ENCODE results near the gene SAE1. TPM values are rescaled to one million over a fixed set of nuclear protein-coding genes. Genes with fewer than 3 reads are reported as not detected.

The SAE1 gene
- total RNA-seq, 4 donors from 2014 or later, result 27.3 to 85.4 (median 51.8) TPM

DNA sequence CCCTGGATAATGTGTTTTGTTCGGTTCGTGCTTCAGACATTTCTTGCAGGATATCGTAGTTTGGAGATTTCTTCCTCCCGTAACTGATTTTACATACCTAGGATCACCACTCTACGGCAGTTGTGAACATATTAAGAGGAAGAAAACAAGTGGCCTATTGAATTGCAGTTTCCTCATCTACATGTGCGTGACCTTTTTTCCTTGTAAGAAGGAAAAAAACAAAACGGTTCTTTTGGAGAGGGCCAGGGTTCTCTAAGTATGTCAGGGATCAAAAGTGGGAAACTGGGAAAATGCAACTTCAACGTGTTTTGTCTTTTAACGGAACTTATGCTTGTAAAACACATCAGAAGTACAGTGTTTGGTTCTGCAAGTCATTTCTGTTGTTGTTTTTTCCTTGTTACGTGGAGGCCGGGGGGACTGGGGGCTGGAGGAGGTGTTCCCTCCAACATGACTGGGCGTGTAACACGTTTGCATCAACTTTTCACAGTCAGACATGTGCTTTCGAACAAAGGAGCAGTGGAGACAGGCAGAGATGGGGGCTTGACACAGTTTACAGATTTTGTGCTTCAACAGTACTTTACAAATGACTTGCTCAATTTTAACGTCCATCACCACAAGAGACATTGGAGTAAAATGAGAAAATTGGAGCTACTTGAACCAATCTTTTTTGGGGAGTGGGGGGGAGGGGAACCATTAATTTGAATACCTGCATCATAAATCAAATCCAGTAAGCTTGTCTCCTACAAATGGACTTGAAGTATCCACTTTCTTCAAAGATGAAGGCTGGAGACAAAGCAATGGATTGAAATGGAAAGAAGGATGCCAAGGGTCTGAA, 20.9 kb upstream of the SAE1 start:
- in situ Hi-C loops (cut with MboI; ENCODE audit: low pct_ligation_motif_present in 1 of 4, low pct_unique_long_range_greater_than_20kb in 1 of 4, low sequenced_read_pairs in 3 of 4) (no loop called here), intact Hi-C loops (cut with DNase I; ENCODE audit: low total_unique reads) (loop anchor here (10.0 kb wide), 1 partner anchor 275 kb away; no protein-coding TSS in a partner anchor)
- peak; percentile 10 for TF ChIP-seq POLR2A (IDR thresholded peaks at IDR 0.05)
- no peak for TF ChIP-seq CTCF (IDR thresholded peaks at IDR 0.05)
- peak in 2 of 3 donors; percentile 6 to 10 for TF ChIP-seq POLR2AphosphoS5 (IDR thresholded peaks at IDR 0.05)
- TF ChIP-seq EP300 (IDR thresholded peaks at IDR 0.05; ENCODE audit: low read depth), result no peak
- no peaks in the 10 kb centered on the region for H3K27me3 ChIP-seq
- WGBS, 2 donors (ENCODE audit: low coverage in 1 of 2), result 1 to 5% methylated on average over 13 to 15 of the region's 15 CpGs
- H3K4me3 ChIP-seq, result peak overlapping the region in 3 of 4 donors; percentile 73 to 96 (median 93)
- peaks cover 37 to 58% (median 53%) of the 10 kb centered on the region in 4 donors for H3K4me1 ChIP-seq
- peak overlapping the region; percentile 97 to 100 (median 100) for H3K27ac ChIP-seq
- peak; percentile 56 for DNase-seq
- no peaks in the 10 kb centered on the region for H3K36me3 ChIP-seq
- H3K9me3 ChIP-seq, result no peaks in the 10 kb centered on the region

DNA sequence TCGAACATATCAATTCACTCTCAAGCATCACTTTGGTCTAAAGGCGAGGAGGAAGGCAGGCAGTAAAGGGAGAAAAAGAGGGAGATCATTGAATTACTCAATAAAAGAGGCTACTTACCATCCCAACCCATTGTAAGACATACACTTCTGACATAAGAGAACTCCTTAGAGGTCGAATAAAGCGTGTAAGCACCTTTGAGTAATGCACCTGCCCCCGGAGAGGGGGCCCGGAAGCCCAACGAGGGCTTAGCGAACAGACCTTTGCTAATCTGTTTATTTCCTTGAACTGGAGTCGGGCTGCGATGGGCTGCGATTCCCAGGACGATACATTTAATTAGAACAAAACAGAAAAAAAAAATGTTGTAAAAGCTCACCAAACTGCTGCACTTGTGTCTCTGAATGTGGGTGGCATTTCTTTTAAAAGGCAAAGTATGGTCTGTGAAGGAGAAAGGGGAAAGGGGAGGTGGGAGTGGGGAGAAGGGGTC, 20.1 kb upstream of the SAE1 start:
- Histone ChIP-seq H3K4me3 (peak overlapping the region; percentile 73 to 96 (median 94)), H3K4me1 (peaks cover 37 to 57% (median 53%) of the 10 kb centered on the region in 4 donors), H3K27me3 (no peaks in the 10 kb centered on the region), H3K9me3 (no peaks in the 10 kb centered on the region), H3K27ac (peak overlapping the region; percentile 97 to 100 (median 100)), H3K36me3 (no peaks in the 10 kb centered on the region)
- DNase-seq, result no peak
- in situ Hi-C loops (cut with MboI; ENCODE audit: low pct_ligation_motif_present in 1 of 4, low pct_unique_long_range_greater_than_20kb in 1 of 4, low sequenced_read_pairs in 3 of 4), result no loop called here
- TF ChIP-seq POLR2AphosphoS5 (IDR thresholded peaks at IDR 0.05) (peak in 2 of 3 donors; percentile 22 to 42), POLR2A (IDR thresholded peaks at IDR 0.05) (peak; percentile 53), EP300 (IDR thresholded peaks at IDR 0.05; ENCODE audit: low read depth) (no peak), CTCF (IDR thresholded peaks at IDR 0.05) (no peak)
- 1 to 2% methylated on average over 10 to 12 of the region's 12 CpGs for WGBS, 2 donors (ENCODE audit: low coverage in 1 of 2)
- intact Hi-C loops (cut with DNase I; ENCODE audit: low total_unique reads), result no loop called here

DNA sequence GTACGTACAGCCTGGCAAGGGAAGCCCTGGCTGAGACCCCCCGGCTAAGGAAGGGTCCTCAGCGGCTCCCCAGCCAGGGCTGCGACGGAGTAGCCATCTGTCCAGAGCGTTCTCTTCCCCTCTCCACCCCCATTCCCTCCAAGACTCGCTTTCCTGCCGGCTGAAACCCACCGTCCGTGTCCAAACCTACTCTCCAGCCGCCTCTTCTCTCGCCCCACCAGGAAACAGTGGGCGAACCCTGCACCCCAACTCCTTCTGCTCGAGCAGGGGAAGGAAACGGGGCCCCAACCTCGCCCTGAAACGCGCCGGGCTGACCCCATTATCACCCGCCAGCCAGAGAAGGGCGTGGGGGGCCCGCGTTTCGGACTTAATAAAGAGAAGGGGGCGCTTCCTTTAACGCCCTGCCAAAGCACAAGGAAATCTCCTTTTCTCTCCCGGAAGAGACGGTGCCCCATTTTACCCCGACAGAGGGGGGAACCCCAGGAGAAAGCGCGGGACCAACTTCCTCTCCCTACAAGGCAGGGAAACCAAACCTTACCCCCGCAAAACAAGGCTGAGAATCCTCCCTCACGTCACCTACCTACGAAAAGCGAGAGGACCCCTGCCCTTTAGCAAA, 19.5 kb upstream of the SAE1 start:
- in situ Hi-C loops (cut with MboI; ENCODE audit: low pct_ligation_motif_present in 1 of 4, low pct_unique_long_range_greater_than_20kb in 1 of 4, low sequenced_read_pairs in 3 of 4), result no loop called here
- intact Hi-C loops (cut with DNase I; ENCODE audit: low total_unique reads), result no loop called here

More for the DNA sequence above, 19.5 kb upstream of the SAE1 start:
- TF ChIP-seq POLR2A (IDR thresholded peaks at IDR 0.05) (no peak), EP300 (IDR thresholded peaks at IDR 0.05; ENCODE audit: low read depth) (no peak), POLR2AphosphoS5 (IDR thresholded peaks at IDR 0.05) (no peak), CTCF (IDR thresholded peaks at IDR 0.05) (no peak)
- no peaks in the 10 kb centered on the region for H3K36me3 ChIP-seq
- WGBS, 2 donors (ENCODE audit: low coverage in 1 of 2), result 1 to 2% methylated on average over 13 to 32 of the region's 35 CpGs
- H3K4me3 ChIP-seq, result peak overlapping the region; percentile 73 to 96 (median 94)
- peaks cover 34 to 52% (median 50%) of the 10 kb centered on the region in 4 donors for H3K4me1 ChIP-seq
- peak overlapping the region; percentile 97 to 100 (median 100) for H3K27ac ChIP-seq
- no peaks in the 10 kb centered on the region for H3K9me3 ChIP-seq
- peak; percentile 41 for DNase-seq
- no peaks in the 10 kb centered on the region for H3K27me3 ChIP-seq
